Stimulated activated CD8-positive, alpha-beta memory T cell treated with anti-CD3 and anti-CD28 coated beads, Interleukin-7, amount 100 ng/mL, for 24 hours (primary cell): ENCODE data around the gene NSMF.
"Not testable (repeated sequence)": the region's sequence is repeated elsewhere in the genome, so short reads cannot be mapped to it uniquely, and the experiment has no call there.

Source experiments
- DNase-seq: peaks from one replicate; pipeline ENCODE4 v3.0.0-alpha.2; 2020; ENCODE audit warnings: low read depth

The NSMF gene

DNA sequence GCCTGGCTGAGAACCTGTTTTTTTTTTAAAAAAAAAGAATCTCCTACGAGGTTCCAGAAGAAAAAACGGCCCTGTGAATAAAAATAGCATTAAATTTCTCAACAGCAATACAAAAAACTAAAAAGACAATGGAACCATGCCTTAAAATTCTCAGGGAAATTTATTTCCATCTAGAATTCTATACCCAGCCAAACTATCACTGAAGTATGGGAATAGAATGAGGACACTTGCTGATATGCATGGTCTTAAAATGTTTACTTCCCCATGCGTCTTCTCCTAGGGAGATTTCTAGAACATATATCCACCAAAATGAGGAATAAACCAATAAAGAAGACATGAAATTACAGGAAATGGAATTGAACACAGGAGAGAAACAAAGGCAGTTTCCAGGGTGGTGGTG lies 16.5 kb upstream of the NSMF start:
- no peak for DNase-seq

DNA sequence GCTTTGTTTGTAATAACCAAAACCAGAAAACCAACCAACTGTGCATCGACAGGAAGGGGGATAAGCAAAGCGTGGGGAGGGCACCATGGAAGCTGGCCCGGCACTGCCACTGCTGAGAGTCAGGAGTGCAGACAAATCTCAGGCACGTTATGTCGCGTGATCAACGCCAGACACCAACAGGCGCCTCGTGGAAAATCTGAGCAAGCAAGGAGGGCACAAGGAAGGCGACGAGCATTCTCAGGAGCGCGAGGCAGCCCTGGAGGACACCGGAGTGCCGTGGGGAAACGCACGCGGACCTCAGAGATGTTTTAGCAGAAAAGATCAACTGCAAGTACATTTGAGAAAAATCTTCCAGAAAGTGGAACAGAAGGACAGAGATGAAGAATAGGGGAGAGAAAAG lies 15.1 kb upstream of the NSMF start:
- no peak for DNase-seq

GRCh38 chr9:137470785-137471184 lies 11.7 kb upstream of the NSMF start:
- DNase-seq, result no peak

GRCh38 chr9:137467896-137468295 lies 8.8 kb upstream of the NSMF start:
- no peak for DNase-seq

DNA sequence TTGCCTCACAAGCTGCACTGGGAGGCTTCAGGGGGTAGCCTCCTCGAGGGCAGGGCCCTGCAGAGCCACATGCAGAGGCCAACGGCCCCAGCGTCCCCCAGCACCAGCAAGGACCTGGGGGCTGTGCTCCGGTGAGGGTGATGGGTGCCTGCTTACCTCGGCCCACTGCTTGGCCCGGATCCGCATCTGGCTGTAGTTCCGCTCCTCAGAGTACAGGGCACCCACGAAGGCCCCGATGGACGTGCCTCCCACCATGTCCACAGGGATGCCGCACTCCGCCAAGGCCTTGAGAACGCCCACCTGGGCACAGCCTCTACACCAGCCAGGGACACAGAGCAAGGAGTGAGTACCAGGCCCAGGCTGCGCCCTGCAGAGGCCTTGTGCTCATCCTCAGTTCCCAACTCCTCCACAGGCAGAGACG lies 8.0 kb upstream of the NSMF start:
- no peak for DNase-seq

DNA sequence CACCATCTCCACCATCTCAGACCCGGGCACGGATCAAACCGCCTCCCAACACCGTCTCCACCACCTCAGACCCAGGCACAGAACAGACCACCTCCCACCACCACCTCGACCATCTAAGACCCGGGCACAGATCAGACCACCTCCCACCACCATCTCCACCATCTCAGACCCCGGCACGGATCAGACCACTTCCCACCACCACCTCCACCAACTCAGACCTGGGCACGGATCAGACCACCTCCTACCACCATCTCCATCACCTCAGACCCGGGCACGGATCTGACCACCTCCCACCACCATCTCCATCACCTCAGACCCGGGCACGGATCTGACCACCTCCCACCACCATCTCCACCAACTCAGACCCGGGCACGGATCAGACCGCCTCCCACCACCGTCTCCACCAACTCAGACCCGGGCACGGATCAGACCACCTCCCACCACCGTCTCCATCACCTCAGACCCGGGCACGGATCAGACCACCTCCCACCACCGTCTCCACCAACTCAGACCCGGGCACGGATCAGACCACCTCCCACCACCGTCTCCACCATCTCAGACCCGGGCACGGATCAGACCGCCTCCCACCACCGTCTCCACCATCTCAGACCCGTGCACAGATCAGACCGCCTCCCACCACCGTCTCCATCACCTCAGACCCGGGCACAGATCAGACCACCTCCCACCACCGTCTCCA lies 7.4 kb upstream of the NSMF start:
- DNase-seq, result not testable (repeated sequence)

DNA sequence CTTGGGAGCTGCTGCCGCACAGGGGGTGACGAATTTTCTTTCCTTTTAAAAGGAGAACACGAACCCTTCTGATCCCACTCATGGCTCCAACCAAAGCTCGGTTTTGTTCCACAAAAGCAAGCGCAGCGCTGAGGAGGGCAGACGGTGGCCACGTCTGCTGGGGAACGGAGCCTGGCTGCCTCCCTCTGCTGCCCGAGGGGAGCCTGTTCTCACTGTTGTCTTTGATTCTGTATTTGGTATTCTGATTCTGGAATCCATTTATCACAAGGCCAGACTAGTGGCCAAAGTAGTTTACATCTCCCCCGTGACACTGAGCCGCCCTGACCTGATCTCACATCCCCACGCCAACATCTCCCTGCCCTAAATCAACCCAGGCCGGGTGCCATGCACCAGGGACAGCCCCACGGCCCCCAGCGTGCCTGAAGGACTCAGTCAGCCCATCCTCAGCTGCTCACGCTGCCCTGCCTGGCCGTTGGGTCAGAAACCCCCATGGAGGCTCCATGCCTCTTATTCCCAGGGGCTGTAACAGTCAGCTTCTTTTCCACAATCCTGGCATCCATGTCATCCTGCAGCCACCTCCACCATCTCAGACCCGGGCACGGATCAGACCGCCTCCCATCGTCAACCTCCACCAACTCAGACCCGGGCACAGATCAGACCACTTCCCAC lies 6.7 kb upstream of the NSMF start:
- DNase-seq, result no peak

DNA sequence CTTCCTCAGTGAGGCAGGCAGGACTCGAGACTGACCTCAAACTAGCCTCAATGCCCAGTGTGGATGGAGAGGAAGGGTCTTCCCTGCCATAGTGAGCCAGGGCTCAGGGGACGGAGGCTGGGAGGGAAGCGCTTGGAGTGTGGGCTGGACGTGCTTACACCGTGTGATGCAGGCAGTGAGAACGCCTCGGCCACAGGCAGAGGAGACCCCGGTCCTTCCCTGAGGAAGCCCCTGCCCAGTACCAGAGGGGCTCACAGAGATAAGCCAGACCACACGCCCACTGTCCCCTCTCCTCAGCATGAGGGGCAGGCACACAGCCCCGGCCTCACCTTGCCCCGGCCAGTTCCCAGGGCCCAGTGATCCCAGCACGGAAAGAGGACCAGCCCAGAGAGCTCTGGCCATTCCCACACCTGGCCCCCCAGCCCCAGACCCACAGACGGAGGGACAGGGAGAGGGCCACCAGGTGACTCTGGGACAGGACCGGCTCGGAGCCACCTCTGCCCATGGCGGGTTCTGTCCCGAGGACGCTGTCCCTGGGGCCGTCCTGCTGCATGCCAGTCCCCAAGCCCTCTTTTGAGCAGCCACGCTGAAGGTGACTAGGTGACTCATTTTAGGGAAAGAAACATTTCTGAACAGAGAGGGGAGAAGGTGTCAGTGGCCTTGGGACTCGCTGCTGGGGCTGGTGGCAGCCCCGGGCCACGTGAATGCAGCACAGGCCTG lies 6.0 kb upstream of the NSMF start:
- DNase-seq, result no peak

DNA sequence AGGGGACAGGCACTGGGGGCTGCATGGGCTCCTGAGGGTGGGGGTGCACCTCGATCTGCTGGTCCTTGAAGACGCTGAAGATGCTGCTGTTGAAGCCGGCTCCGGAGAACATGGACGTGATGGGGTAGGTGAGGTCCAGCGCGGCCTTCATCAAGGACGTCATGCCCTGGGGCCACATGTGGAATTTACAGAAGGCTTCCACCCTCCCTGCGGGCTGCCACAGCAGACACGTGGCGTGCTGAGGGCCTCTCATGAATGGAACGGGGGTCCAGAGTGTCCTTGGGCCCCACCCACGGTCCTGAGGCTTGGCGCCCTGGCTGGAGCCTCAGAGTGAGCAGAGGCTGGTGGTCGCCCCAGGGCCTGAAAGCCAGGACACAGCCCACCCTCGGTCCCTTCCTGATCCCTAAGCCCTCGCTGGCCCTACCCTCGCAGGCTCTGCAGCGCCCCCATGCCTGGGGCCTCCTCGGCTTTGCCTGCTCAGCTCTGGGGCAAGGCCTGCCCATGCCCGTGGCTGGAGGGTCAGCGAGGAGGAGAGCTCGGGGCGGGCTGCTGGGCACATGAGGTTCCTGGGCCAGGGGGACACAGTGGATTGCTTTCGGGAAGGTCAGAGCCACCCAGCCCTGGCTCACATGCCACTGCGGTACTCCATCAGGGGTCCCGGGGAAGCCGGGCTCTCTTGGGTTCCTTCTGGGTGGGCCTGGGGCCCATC lies 5.3 kb upstream of the NSMF start:
- no peak for DNase-seq

DNA sequence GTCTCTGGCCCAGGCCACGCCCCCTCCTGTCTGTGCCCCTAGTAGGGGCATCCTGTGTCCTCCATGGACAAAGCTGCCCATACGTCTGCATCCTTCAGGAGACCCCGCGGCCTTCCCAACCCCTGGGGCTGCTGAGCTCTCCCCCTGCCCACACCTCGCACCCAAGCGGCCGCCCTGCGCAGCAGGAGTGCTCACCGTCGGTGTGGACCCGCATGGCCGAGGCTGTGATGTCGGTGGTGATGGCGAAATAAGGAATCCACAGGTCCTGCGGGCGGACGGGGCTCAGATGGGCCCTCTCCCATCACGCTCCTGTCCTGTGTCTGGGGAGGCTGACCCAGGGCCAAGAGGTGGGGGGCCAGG lies 4.8 kb upstream of the NSMF start:
- no peak for DNase-seq

- no peak for DNase-seq
Observed at GRCh38 chr9:137462986-137463930, 4.1 kb upstream of the NSMF start.

DNA sequence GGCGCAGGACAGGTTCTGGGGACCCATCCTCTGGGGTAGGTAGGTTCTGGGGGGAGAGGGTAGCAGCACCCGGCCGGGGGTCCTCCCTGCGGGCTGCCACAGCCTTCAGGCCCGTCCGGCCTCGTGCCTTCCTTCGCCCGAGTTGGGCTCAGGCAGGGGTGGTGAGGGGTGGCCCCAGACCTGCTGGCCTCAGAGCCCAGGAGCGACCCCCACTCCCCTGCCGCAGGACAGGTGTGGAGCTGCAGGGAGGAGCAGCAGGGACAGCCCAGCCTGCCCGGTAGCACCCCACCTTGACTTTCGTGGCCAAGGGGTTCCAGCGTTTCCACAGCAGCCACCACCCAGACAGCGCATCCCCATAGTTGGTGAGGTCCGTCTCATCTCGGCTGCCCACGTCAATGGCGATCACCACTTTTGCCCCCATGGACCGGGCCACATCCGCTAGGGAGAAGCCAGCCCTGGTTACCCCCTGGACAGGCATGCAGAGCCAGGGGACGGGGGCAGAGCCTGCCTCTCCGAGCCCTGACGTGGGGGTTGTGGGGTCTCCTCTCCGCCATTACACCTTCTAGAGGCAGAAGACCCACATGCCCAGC lies 3.4 kb upstream of the NSMF start:
- DNase-seq, result no peak

DNA sequence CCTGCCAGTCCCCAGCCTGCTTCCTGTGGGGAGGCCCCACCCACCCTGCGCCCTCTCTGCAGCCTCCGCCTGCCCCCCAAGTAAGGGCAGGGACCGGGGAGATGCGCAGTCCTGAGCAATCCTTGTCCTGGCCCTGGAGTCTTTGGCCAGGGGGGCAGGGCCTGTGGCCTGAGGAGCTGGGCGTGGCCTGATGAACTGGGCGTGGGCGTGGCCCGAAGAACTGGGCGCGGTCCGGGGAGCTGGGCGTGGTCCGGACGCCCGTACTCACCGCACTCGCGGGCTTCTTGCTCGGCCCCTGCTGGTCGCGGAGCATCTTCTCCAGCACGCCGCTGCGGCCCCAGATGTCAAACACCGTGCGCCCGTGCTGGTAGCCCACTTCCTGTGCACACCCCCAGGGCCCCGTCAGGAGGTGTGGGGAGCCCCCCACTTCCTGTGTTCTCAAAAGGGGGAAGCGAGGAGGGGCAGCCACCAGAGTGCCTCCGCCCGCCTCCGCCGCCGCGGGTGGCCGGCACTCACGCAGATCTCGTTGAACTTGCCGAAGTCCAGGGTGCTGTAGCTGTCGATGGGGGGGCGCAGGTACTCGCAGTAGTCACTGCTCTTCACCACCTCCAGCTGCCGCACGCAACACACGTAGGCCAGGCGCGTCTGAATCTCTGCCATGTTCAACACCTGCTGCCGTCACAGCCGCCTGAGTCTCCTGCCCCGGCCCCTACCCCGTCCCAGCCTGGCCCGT lies 2.7 kb upstream of the NSMF start:
- peak; percentile 66 for DNase-seq

DNA sequence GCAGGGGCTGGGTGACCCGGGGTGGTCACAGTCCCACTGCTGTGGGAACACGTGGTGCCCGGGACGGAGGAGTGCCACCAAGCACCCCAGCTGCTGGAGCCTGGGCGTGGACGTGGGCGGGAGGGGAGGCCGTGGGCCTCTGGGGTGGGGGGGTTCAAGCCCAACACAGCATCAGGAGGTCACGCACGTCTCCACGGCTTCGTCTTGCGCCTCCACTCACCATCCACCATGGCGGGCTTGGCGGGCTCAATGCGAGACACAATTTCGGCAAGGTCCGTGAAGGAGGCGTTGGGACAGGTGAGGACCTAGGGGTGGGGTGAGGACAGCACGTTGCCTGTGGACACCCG lies 2.2 kb upstream of the NSMF start:
- no peak for DNase-seq

DNA sequence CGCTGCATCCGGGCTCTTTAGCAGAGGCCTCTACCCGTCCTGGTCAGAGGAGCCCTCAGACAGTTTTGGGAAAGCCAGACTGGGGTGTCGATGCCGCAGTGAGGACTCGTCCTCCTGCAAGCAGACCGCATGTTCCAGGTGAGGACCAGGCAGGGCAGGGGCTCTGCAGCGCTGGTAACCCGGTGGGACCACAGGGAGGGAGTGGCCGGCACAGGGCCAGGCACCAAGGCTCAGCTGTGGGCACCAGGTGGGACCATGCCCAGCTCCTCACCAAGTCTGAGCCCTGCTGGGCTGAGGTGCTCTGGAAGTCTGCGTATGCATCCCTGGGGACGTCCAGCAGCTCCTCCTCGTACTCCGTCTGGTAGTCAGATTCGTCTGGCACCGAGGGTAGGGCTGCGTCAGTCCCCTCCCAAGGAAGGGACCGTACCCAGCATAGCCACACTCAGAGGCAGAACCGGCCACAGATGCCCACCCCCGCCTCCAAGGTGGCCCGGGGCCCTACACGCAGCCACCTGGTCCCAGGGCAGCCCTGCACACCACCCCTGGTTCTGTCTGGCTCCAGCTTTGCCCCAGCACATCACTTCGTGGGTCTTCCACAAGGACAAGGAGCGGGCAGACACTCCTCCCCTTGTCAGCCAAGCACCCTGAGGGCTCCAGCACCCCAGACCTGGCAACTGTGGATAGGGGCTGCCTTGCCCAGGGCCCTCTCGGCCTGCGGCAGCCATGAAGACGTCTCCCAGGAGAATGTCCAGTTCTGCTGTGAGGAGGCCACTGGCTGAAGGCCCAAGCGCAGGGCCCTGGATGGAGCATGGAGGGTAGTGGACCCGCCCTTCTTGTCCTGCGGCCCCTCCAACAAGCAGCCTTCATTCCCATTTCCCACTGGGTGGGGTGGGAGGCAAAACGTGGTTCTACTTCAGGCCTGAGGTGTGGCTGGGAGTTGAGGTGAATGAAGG lies 1.5 kb upstream of the NSMF start:
- no peak for DNase-seq

GRCh38 chr9:137459601-137460362 lies 648 bp upstream of the NSMF start:
- no peak for DNase-seq

DNA sequence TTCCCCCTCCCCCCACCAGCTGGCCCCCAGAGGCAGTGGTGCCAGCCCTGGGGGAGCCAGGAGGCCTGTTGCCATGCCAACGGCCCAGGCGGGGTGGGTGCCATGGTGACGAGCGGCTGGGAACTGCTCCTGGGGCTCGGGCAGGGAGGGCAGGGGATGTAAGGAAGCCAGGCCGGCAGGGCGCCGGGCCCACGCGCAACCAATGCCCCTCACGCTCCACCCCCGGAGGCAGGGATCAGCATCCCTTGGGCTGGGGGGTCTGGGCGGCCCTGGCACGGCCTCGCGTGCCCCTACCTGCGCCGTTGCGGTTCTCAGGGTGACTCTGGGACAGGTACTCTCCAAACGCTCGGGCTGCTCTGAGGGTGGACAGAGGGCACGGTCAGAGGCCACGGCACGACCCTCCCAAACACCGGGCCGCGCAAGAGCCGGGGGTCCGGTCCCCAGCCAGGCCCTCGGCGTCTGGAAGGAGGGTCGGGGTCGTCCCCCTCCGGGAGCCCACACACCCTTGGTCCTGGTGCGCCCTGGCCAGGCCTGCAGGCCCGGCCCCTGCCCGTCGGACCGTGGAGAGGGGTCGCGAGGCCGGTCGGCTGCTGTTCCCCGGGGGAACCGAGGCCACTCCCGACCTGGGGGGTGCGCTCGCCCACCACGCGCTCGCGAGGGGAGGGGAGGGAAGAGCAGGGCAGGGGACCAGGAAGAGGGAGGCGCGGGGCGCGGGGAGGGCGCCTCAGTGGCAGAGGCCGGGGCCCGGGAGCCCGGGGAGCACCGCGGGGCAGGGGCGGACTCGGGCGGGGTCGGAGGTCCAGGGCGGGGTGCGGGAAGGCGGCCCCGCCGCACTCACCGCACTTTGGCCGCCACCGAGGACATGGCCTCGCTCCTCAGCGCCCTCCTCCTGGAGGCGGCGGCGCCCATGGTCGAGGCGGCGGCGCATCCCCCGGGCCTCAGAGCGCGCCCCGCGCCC lies 661 bp downstream of the NSMF start:
- no peak for DNase-seq
